Stimulated activated CD4-positive, alpha-beta T cell treated with anti-CD3 and anti-CD28 coated beads, Interleukin-12 subunit alpha, Interleukin-12 subunit beta, amount 100 ng/mL, for 24 hours (primary cell): ENCODE measurements around the gene ITIH3.

Source experiments
- DNase-seq, 2 experiments: peaks; one replicate each; pipeline ENCODE4 v3.0.0-alpha.2; 2020; ENCODE audit warnings: low read depth in 2 of 2

The ITIH3 gene

DNA sequence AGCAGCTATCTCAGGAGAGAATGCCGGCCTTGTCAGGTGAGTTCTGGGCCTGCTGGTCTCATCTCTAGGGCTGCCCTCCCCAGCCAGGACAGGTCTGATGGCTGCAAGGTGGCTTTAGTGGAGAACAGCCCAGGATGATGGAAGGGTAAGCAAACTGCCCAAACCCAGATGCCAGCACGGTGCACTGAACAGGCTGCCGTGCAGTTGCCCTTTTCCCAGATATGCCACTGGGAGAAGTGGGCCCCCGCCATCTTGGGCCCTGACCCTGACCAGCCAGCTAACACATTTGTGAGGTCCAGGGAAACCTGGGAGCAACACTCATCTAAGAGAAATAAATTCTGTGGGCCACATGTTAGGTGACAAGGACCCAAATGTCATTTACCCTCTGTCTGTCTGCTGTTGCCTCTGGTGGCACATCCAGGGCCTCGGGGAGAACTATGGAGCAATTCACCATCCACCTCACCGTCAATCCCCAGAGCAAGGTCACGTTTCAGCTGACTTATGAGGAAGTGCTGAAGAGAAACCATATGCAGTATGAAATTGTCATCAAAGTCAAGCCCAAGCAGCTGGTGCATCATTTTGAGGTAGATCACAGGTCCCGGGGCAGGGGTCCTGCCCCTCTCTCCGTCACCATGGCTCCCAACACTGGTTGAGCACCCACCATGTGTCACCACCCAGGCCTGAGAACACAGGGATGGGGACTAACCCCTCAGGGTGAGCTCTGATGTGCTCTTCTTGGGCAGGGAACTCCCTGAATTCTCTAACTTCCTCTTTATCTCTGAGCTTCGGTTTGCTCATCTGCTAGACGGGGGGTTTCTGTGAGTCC lies 15.4 kb upstream of the ITIH3 start:
- DNase-seq = no peak

- DNase-seq = no peak
These were observed 14.6 kb upstream of the ITIH3 start for GRCh38 chr3:52779837-52780585.

DNA sequence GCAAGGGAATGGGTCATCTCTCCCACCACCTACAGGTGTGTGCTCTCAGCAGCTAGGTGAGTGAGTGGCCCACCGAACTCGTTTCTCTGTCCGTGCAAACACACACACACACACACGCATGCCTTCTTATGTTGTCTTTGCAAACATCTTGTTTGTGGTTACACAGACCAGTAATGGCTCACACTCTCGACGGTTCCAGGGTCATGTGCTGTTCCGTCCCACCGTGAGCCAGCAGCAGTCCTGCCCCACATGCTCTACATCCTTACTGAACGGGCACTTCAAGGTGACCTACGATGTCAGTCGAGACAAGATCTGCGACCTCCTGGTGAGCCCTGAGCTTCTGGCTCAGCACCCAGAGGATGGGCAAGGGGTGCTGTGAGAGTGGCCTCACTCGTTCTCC lies 12.9 kb upstream of the ITIH3 start:
- no peak for DNase-seq

GRCh38 chr3:52782412-52783210 lies 12.0 kb upstream of the ITIH3 start:
- DNase-seq = no peak

- DNase-seq = no peak
These were observed 11.4 kb upstream of the ITIH3 start for GRCh38 chr3:52783211-52783555.

DNA sequence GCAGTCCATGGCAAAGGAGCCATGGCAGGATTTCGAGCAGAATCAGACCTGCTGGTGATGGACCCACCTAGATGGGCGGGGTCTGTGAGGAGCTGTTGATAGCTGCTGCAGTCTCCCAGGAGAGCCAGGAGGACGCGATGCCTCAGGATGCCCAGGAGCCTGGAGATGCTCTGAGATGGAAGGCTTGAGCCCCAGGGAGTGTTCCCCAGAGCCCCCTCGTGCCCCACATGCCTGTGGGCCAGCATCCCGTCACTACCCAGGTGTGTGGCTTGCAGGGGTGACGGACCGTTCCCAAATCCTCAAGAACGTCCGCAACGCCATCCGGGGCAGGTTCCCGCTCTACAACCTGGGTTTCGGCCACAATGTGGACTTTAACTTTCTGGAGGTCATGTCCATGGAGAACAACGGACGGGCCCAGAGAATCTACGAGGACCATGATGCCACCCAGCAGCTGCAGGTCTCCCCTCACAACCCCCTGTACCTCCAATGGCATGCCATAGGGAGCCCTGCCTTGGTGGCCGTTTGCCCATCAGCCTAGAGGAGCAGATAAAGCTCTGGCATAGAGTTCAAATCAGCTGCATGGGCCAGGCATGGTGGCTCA lies 10.5 kb upstream of the ITIH3 start:
- DNase-seq = no peak

DNA sequence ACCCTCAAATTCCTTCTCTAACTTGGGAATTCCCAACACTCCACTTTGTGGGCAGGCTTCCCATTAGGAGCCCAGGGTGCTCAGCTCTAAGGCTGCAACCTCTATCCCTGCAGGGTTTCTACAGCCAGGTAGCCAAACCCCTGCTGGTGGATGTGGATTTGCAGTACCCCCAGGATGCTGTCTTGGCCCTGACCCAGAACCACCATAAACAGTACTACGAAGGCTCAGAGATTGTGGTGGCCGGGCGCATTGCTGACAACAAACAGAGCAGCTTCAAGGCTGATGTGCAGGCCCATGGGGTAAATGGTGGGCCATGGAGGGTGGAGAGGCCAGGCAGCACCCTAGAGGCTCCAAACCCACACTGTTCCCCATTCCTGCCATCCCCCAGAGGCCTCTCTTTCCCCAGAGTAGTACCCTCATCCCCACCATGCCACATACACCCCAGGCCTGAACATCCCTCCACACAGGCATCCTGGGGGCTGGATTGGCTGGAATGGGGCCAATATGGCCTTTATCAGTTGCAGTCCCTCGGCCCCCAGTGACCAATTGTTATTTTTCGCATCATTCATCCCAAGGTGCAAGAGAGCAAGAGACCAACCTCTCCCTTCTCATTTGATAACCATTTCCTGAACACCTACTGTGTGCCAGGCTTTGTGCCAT lies 9.5 kb upstream of the ITIH3 start:
- DNase-seq = no peak

- DNase-seq = no peak
These were observed 8.0 kb upstream of the ITIH3 start for GRCh38 chr3:52786330-52787215.

DNA sequence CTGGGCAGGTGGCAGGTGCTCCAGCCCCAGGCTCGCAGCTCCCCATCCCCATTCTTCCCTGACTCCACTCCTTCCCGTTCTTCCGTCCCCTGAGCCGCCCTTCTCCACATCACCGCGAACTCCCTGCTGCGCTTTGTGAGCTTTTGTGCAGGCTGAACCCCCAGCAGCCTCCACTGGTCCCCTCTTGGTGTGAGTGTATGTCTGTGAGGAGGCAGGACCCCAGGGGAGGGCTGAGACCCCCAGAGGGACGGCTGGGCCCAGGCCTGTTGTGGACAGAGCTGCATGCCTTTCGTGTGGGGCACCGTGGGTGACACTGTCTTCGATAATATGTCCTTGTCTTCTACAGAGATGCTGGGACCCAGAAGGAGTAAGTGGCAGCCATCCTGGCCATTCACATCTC lies 7.3 kb upstream of the ITIH3 start:
- DNase-seq = no peak

DNA sequence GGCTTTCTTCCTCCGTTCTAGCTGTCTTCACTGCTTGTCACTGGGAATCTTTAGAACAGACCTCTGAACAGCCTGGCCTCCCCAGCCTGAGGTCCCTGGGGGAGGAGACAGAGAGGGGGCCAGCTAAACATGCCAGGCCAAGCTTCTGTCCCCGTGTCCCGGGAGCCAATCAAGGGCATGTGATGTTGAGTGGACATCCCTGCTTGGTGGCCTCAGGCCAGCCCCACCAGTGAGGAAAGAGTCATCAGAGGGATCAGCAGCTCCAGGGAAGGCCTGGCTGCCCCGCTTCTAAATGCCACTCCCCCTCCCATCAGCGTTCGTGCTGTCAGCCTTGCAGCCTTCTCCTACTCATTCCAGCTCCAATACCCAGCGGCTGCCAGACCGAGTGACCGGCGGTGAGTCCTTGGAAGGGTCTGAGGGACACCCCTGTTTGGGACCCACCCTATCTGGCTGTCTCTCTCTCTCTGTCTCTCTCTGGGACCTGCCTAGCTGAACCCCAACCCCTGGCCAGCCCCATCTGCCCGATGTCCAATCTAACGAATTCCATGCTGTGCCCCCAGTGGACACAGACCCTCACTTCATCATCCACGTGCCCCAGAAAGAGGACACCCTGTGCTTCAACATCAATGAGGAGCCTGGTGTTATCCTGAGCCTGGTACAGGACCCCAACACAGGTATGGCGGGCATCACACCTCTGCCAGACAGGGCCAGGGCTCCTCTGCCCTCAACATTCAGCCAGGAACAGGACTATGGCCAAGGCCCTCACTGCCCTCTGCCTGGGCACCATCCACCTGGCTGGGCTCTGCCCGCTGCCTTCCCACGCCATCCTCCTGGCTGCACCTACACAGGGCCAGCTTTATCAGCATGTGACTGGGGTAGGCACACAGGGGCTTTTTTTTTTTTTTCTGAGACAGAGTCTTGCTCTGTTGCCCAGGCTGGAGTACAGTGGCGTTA lies 6.6 kb upstream of the ITIH3 start:
- DNase-seq = no peak

DNA sequence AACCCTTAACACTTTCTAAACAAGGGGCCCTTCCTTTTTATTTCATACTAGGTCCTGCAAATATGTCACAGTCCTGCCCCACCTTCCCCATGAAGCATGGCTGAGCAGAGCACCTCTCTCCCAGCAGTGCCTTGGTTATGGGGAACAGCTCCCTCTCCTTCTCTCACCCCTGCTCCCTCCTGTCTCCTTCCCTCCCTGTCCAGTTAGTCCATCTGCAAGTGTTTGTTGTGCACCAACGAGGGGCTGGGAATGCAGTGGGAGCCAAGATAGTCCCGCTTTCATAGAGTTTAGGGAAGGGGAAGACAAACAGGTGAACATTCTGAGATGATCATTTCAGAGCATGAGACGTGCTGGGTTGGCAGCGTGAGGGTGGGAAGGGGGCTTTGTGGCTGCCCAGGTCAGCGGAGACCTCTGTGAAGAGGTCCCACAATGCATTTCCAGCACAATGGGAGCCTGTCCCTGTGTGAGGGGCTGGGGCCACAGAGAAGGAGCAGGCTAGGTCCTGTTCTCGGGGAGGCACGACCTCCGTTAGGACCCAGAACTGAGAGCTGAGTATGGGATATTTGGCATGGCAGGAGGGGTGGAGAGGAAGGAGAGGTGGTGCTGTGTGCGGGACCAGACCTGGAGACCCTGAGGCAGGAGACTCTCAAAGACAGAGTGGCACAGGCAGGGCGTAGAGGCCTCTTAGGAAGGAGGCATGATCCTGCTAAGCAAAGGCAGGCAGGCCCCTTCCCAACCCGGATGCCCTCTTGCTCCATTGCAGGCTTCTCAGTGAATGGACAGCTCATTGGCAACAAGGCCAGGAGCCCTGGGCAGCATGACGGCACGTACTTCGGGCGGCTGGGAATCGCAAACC lies 5.5 kb upstream of the ITIH3 start:
- no peak for DNase-seq

- DNase-seq = no peak
These were observed 4.9 kb upstream of the ITIH3 start for GRCh38 chr3:52789746-52790040.

DNA sequence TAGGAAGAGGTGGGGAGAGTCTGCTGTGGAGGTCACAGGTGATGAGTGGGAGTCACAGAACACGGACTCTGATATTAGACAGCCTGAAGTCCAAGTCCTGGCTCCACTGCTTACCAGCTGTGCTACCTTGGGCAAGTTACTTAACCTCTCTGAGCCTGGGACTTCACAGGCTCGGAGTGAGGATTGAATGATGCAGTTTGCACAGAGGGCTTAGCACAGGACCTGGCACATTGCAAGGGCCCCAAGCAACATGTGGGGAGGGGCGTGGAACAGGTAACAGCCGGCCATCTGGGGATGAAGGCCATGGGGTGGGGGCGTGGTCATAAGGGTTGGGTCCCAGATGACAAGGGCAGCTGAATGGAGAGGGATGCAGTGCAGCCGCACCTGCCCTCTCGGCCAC lies 4.3 kb upstream of the ITIH3 start:
- DNase-seq = no peak

DNA sequence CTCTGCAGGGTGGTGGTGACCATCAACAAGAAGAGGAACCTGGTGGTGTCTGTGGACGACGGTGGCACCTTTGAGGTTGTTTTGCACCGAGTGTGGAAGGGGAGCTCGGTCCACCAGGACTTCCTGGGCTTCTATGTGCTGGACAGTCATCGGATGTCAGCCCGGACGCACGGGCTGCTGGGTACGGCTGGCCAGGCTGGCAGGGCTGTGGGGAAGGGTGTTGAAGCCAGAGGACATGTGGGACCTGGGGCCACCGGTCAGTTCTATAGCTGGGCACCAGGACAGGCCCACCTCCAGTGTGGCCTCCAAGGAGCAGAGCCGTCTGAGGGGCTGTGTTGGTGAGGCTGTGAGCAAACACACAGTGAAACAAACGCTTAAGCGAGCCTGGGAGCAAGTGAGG lies 3.9 kb upstream of the ITIH3 start:
- DNase-seq = no peak

GRCh38 chr3:52791366-52791765 lies 3.2 kb upstream of the ITIH3 start:
- DNase-seq = no peak

DNA sequence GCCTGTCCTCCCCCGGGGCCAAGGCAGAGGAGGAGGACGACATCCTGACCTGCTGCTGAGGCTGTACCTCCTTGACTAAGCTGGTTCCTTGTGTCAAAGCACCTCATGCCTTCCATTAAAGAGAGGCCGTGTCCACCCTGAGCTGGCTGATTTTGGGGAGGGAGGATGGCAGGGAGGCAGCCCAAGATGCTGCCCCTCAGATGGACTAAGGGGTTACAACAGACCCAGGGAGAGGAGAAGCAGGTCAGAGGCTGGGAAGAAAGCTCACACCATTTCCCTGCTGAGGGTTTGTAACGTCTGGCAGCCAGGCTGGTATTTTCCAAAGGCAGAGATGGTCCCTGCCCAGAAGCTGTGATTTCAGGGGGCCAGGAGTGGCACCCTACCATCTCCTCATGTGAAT lies 2.7 kb upstream of the ITIH3 start:
- DNase-seq = no peak

GRCh38 chr3:52792413-52792812 lies 2.2 kb upstream of the ITIH3 start:
- DNase-seq = no peak

DNA sequence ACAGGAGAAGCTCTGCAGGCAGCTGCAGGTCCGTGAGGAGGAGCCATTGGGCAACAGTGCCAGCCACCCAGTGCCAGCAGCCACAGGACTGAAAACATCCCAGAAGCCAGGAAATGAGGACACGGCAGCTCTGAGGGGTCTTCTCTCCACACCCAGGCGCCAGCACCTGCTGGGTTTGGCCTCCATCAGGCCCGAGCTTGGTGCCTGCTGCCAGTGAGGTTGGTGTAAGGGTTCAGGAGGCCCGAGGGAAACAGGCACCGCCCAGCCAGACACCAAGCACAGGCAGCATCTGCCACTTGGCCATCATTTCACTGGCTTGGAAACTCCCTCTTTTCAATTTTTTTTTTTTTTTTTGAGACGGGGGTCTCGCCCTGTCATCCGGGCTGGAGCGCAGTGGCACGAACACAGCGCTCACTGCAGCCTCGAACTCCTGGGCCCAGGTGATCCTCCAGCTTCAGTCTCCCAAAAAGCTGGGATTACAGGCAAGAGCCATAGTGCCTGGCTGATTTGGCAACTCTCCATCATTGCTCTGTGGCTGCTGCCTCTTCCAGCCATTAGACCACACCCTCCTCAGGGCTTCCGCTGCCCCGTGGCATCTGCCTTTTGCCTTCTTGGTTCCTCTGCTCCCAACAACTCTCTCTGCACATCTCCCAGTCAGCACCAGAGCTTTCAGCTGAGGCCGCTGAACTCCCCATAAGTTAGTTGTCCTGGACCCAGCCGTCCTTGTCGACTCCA lies 1.5 kb upstream of the ITIH3 start:
- no peak for DNase-seq
